CD4-positive, alpha-beta T cell treated with Interferon gamma for 1 hour (primary cell): ENCODE measurements around the gene FAM9A.

Experiments
- DNase-seq: peaks from one replicate; pipeline ENCODE4 v3.0.0-alpha.2; 2020

Gene FAM9A

DNA sequence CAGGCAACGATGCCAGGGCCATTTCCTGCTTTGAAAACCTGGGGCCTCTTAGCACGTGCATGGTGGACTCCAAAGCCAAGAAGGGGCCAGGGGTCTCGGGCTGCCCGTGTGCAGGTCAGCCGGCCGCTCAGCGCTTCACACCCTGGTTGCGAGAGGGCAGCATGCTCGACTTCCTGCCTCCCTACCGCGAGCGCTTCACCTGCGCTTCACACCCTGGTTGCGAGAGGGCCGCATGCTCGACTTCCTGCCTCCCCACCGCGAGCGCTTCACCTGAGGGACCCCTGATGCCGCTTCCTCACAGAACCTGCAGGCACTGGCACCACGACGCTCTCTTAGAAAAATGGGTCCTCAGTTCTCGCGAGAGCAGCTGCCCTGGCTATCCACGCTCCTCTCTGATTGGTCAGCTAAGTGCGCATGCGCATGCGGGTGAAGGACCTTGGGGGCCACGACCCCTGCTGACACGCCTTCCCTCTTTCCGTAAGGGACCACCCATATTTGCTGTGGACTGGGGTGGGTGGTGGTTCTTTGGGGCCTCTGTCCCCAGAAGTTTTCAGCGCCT lies at the start of gene FAM9A:
Gene FAM9A, minus strand, starts transcription at position 343 of the 559 bp plus-strand sequence. CDS start 1,212 bp downstream, outside the sequence.
- DNase-seq, result no peak

DNA sequence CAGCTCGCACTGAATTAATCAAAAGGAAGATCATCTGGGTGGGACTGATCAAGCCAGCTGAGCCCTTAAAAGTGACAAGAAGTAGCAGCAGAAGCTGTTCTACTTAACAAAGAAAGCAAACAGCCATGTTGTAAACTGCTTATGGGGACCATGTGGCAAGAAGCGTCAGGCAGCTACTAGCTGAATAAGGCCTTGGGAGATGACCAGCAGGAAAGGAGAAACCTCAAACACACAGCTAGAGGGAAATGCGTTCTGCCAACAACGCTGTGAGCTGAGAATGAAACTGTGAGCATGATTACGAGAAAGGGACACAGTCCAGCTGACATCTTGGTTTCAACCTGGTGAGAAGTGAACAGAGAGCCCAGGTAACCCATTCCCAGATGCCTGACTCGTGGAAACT lies 49.3 kb upstream of the FAM9A start:
- DNase-seq, result no peak

DNA sequence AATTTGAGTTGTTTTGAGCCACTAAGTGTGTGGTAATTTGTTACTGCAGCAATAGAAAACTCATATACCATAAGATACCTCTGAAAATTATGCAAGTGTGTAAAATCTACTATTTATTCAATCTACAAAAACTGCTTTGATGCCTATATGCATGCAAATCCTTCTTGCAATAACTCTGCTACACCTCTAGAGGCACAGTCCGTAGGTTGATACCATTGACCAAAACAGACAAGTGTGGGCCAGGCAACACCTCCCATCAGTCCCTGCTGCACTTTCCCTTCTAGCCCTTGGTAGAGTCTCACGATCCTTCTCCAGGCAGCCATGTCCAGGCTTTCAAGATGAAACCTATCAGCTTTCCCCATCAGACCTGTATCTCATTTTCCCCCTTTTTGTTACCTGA lies 48.8 kb upstream of the FAM9A start:
- DNase-seq, result no peak

DNA sequence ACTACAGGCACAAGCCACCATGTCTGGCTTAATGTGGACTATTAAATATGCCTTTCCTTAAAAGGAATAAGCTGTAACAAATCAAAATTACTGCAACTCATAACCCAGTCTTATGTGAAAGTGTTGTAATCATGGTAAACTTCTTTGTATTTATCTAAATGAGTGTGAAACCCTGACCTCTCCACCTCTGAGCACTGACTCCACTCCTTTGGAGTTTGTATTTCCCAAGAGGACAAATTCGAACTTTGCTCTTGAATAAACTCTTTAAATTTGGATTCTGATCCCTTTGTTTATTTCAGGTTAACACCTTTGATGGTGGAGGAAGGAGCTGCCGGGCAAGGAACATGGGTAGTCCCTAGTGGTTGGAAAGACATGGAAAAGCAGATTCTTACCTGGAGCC lies 48.3 kb upstream of the FAM9A start:
- DNase-seq, result no peak

DNA sequence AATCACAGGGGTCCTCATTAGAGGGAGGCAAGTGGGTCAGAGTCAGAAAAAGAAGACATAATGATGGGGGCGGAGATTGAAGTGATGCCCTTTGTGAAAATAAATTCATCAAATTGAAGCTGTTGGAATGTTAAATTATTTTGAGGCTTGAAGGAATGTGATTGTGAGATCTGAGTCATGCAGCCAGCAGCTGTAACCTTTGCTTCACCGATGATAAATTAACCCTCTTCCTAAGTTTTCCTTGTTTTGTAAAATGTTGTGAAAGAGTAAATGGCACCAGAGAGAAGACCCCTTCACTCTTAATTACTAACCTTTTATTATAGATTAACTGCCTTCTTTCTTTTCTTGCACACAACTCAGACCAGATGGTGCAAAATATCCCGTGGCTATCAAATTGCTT lies 47.7 kb upstream of the FAM9A start:
- DNase-seq, result no peak

DNA sequence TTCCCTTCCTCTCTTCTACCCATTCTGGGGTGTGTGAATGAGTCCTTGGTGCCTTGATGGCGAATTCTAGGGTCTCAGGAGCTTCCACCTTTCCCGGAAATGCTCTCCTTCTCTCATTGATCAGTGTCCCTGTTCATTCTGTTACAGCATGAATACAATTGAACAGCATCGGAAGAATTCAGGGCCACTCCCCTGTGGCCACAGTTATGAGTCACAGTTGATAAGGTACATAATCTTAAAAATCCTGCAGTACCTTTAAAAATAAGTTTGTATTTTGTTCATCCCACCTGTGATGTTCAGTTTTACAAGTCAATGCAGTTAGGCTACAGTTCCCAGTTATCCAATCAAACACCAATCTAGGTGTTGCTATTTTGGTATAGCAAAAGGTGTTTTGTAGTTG lies 47.3 kb upstream of the FAM9A start:
- no peak for DNase-seq

DNA sequence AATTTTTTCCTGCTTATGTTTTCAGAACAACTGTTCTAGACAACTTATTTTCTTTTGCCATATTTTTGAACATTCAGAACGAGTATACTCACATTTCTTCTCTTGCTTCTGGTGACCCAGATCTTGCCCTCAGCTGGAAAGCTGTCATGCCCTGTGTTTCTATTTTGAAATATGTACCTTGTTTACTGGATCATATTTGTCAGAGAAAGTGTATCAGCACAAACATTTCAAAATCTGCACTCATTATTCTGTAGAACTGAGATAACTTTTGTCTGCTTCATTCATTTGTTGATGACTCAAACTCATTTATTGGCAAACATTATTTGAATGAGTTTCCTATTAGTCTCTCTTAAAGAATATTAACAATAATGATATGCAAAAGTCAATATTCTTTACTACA lies 46.2 kb upstream of the FAM9A start:
- DNase-seq, result no peak

DNA sequence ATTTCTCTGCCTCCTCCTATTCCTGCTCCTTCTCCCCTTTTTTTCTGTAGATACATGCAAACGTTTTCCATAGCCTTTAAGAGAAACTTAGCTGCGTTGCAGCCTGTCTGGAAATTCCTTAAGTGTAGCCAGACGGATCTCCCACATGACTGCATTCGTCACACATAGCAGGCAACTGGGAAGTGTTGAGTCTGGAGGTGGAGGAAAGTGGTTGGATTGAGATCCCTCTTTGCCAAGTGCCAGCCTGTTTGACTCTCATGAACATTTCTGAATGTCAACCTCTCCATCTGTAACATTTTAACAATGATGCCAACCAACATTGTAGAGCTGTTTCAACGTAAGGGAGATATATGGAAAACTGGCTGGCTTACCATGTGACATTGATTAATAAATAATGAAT lies 45.1 kb upstream of the FAM9A start:
- no peak for DNase-seq

DNA sequence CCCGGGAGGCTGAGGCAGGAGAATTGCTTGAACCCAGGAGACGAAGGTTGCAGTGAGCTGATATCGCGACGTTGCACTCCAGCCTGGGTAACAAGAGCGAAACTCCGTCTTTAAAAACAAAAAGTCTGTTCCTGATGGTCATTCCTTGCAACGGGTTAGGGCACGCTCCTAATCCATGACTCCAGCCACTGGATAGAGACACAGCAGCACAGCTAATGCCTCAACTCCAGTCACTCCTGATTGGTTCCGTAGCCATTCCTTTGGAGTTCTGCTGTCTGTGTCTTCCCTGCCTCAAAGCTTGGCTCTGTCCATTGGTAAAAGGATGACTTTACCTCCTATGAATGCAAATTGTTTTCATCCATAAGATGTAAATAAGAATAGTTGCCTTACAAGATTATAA lies 44.3 kb upstream of the FAM9A start:
- DNase-seq, result no peak

DNA sequence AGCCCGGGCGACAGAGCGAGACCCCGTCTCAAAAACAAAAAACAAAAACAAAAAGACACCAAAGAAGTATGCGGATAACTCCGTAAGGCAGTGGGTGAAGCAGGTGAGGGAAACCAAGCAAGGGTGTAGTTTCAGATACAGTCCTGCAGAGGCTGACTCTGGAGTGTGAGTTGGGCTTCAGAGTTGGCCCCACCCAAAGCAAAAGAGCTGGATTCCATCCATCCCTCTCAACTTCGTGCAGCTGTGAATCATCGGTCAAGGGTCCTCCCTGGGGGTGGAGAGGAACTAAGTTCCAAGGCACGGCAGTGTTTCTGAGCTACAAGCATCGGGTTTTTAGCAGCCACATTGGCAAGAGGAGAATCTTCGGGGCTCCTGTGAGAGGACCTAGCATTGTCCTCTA lies 43.9 kb upstream of the FAM9A start:
- no peak for DNase-seq

DNA sequence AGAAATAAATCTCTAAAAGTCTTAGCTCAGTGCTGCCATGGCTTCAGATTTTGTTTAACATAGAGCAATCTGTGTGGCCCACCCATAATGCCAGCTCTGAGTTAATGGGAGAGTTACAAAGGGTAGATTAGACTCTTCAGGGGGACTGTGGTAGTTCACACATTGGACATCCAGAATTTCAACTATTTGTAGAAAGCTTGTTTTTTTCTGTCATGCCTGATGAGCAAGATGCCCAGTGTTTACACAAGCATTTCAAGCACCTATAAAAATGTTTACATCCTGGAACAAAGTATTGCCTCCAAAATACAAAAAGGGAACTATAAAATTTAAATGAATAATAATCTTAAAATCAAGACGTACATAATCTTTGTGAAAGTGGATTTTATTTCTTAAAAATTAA lies 43.0 kb upstream of the FAM9A start:
- no peak for DNase-seq

DNA sequence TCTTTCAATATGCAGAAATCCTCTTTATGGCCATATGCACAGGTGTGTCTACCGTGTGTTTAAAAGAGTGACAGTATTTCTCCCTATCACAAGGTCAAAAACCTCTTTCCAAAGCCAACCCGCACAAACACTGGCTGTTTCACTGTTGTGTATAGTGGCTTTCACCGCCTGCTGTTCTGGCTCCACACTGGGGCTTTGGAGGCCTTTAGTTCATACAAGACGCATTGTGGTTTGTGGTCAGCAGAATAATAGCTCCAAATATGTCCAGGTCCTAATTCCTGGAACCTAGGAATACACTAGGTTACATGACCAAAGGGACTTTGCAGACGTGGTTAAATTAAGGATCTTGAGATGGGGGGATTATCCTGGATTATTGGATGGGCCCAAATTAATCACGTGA lies 40.7 kb upstream of the FAM9A start:
- no peak for DNase-seq

DNA sequence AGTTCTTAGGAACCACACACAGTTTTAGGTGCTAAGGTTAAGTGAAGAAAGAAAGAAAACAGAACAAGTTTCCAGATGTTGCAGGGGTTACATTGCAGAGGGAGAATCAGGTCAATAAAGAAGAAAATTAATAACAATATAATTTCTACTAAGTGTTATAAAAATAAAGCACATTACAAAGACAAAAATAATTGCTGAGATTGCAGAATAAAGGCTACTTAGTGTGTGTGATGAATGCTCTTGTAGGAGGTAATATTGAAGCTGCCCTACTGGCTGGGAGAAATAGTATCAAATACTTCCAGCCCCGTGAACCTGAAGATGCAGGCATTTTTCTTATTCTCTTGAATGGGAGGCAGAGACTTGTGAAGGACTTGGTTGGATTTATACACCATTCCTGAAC lies 33.2 kb upstream of the FAM9A start:
- DNase-seq, result no peak

DNA sequence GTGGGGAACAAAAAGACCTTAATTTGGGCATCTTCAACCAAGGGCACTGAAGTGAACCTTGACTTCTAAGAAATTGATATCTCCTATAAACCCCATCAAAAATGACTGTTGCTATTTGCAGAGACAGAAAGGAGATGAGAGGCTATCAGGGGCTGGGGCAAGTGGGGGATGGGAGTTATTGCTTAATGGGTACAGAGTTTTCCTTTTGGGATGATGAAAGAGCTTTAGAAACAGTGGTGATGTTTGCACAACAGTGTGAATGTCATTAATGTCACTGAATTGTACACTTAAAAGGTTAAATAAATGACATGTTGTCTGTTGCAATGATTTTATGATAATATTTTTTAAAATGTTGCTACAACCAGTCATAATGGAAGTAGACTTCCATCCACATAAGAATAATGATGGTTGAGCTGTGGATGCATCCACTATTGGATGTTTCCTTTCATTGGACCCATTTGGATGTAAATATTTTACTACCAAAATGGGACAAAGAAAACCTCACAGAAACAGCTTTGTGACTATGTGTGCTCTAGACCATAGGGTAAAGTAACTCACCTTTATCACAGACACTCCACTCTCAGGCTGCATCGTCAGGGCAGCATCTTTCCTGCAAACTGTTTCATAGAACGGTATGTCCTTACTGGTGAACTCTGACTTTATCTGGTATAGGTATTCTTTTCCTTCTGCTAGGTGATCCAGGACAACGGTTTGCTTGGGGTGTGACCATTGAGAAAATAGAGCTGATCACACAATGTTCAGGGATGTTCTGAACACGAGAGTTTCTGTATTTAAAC lies 31.6 kb upstream of the FAM9A start:
- no peak for DNase-seq

DNA sequence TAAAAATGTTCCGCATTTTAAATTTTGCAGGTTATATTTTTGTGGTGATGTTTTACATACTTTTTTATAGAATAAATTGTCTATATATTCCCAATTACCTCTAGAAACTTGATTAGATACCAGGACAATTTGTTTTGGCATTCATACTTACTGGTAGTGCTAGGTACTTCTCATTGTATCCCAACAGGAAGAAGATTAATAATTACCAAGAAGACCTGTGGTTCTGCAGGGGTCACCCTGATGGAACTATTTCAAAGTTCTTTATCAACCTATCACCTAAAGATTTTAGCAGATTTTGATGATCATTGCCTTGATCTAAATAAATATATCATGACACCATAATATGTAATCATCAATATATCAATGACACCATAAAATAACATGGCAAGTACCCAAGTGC lies 22.5 kb upstream of the FAM9A start:
- no peak for DNase-seq

DNA sequence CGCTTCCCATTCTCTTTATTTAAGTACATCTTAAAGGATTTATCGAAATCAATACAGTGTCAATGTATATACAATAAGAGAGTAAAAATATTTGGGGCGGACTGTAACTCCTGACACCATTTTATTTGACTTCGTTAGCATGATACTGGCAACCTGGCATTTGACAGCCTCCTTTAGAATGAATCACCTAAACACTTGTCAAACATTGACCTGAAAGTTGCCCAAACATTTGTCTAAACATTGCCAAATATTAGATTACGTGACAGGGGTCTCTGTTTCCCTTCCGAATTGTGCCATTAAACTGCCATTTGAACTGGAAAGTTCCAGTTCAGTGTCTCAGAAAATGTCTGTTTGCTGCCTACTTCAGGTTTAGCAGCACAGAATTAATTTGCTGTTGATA lies 20.8 kb upstream of the FAM9A start:
- no peak for DNase-seq

DNA sequence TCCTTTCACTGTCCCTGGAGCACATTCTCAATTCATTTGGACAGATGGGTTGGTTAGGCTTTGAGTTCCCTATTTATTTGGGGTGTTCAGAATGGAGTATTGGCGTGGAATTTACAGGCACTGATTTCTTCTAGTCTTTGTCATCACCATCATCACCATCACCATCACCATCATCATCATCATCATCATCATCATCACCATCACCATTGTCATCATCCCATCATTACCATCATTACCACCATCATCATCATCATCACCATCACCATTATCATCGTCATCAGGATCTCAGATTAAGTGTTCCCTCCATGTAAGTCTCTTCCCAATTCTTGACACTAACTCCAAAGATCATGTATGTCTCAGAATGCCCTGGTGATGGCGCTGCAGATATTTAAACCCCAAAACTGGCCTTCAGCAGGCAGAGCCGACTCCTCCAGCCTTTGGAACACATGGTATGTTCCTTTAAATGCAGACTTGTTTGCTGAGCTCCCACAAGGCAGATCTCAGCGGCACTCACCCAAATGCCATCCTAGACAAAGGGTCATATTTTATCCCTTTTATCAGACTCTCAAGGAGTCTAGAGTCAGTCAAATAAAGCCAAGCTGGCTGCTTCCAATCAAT lies 19.8 kb upstream of the FAM9A start:
- no peak for DNase-seq

DNA sequence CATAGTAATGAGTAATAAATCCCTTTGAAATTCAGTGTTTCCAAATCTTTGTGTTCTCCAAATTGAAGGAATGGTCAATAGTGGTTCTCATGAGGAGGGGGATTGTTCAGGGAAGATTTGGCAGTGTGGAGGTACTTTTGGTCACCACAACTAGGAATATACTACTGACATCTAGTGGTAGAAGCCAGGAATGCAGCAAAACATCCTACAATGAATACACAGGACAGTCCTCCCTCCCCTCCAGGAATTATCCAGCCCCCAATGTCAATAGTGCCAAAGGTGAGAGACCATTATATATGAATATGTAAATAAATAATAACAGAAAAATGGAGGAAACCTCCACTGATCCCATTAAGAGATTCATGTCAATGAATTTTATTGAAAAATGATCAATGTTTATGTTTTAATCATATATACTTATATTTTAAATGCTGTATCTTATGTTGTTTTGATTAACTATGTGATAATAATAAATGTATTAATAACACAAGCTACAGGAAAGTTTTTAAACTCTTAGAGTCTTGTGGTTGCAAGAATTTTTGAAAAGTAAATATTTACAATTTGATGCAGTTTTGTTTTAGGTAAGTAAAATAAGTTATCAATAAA lies 14.4 kb upstream of the FAM9A start:
- DNase-seq, result no peak

DNA sequence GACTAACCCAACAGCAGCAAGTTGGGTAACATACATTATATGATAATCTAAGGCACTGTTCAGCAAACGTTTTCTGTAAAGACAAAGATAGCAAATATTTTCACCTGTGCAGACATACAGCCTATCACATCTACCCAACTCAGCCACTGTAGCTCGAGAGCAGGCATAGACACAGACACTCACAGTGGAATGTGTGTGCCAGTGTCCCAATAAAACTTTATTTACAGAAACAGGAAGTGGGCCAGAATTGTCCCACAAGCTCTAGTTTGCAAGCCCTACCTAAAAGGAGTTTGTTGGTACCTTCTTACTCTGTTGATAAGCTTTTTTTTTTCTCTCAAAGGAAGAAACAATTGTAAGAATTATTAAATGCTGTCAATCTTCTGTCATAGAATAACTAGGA lies 11.9 kb upstream of the FAM9A start:
- DNase-seq, result no peak

DNA sequence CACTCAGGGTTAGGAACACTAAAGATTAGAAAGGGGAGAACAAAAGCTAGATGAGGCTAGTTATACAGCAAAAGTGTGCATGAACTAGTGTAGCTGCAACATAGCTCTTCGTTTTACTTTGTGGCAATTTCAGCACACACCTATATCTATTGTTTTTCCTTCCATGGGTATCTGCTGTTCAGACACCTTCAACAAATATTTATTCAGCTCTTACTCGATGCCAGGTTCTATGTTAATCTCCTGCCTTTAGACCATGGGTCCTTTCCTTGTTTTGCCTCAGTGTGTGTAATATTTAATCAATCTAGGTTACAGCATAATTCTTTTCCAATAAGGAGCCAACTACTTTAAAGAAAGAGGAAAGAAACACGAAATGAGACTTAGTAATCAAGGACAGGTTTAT lies 10.4 kb upstream of the FAM9A start:
- no peak for DNase-seq

DNA sequence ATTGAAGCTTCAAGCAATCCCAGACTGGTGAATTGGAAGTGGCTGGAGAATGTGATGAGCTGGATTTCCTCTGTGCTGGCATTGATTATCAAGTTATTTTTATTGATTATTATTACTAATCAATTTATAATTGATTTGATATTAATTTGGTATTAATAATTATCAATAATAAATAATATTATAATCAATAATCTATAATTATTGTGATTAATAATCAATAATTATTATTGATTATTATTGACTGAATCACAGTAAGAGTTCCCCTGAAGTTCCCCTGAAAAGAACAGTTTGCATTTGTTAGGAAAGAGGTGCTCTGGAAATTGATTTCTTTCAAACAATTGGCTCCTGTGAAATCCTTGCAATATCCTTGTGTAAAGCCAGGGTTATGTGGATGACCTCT lies 7.5 kb upstream of the FAM9A start:
- no peak for DNase-seq

DNA sequence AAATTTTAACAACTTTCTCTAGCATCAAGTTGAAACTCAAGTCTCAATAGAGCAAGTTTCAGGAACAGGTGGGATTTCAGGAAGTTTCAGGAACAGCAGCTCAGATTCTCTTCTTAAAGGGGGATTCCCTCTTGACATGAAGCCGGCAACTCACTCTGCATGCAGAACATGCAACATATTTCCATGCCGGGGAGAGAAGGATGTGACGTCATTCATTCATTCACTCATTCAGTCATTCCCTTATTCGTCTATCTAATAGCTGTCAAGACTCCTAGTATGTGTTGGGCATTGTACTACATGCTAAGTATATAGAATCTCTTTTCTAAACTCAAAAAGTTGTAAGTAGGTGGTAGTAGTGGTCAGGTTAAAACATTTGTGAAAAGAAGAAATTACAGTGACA lies 4.8 kb upstream of the FAM9A start:
- DNase-seq, result no peak

DNA sequence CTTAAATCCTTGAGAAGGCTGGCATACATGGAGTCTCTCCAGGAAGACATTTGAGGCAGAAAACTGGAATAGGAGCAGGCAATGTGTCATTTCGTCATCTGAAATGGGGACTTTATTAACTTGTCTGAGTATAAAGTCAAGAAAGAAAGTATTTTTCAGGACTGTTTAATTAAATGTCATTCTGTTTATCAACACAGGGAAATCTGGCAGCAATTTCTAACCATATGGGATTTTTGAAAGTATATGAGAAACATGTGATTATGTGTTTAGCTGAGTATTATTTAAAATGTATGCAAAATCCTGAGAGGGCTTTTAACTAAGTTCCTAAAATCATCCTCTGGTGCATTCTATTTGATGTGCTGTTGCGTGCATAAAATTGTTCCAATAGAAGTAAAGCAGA lies 3.9 kb upstream of the FAM9A start:
- no peak for DNase-seq

DNA sequence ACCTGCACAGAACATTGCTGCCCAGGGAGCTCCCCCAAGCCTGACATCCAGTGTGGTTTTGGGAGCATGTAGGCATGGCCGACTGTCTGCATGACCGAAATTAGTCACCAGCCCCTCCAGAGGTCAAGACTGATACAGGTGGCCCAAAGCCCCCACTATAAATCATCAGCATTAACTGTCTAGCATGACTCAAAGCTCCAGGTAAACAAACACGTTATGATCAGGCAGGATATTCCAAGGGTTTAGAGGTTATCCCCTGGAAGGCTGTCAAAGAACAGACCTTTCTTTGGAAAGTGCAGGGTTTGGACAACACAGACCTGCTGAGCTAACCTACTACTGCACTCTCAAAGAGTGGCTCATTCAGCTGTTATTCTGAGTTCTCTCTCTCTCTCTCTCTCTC lies 2.1 kb upstream of the FAM9A start:
- DNase-seq, result no peak
